Progenitor cell of endocrine pancreas (in vitro differentiated cells): ENCODE data around the gene PMEL. TPM values are rescaled to one million over a fixed set of nuclear protein-coding genes. Genes with fewer than 3 reads are reported as not detected.

Experiments used
- DNase-seq: peaks from one replicate; pipeline ENCODE4 v3.0.0; 2021; ENCODE audit warnings: low spot score; ENCODE audit not compliant: unreplicated experiment
- H3K27ac Mint-ChIP-seq: 2 replicates; pipeline ENCODE4 v1.8.0; 2021; ENCODE audit warnings: mild to moderate bottlenecking, moderate library complexity, mixed read lengths
- H3K27me3 Mint-ChIP-seq: 2 replicates; pipeline ENCODE4 v1.8.0; 2021; ENCODE audit warnings: mixed read lengths
- H3K36me3 Mint-ChIP-seq: 2 replicates; pipeline ENCODE4 v1.8.0; 2022; ENCODE audit warnings: mixed read lengths; ENCODE audit not compliant: insufficient read depth
- H3K4me1 Mint-ChIP-seq: 2 replicates; pipeline ENCODE4 v1.8.0; 2021; ENCODE audit warnings: low read depth, mixed read lengths
- H3K4me3 Mint-ChIP-seq: 2 replicates; pipeline ENCODE4 v1.8.0; 2021; ENCODE audit warnings: low read depth, mild to moderate bottlenecking, moderate library complexity, mixed read lengths
- H3K9me3 Mint-ChIP-seq: 2 replicates; pipeline ENCODE4 v1.8.0; 2021; ENCODE audit warnings: low read depth, mixed read lengths
- total RNA-seq: library from RNA; stranded (reverse); gene quantifications from 2 replicates; pipeline ENCODE4 v1.2.1, GENCODE V29; 2021
- TF ChIP-seq, protein P1 (sequence below): fragments of 200-600 bp; sonication (generic); IDR thresholded peaks from one replicate; pipeline ENCODE4 v1.5.0; 2021; ENCODE audit warnings: antibody characterized with exemption, mild to moderate bottlenecking; ENCODE audit not compliant: unreplicated experiment

The PMEL gene
- total RNA-seq, 1 donor from 2014 or later: 3.7 TPM

DNA sequence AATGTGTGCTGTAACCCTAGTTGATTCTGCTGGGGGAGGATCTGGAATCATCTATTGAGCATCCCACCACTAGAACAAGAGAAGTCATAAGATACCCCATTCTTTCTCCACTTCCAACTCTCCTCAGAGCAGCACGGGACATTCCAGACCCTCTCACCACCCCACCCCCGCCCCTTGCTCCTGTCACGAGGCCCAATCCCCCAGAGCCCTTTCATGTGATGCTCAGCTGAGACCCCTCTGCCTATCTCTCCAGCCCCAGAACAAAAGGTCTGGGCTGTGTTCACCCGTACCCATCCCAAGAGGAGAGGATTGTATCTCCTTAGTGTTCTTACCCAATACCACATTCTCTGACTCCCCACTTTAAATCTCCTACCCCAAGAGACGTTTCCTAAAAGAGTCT lies 602 bp downstream of the PMEL start:
- H3K9me3 Mint-ChIP-seq: no peaks in the 10 kb centered on the region
- H3K27ac Mint-ChIP-seq: no peak overlapping the region
- peak overlapping the region; percentile 97 for H3K4me3 Mint-ChIP-seq
- no peak for DNase-seq
- peaks cover 1% of the 10 kb centered on the region for H3K36me3 Mint-ChIP-seq
- H3K27me3 Mint-ChIP-seq: no peaks in the 10 kb centered on the region
- TF ChIP-seq, protein P1, sequence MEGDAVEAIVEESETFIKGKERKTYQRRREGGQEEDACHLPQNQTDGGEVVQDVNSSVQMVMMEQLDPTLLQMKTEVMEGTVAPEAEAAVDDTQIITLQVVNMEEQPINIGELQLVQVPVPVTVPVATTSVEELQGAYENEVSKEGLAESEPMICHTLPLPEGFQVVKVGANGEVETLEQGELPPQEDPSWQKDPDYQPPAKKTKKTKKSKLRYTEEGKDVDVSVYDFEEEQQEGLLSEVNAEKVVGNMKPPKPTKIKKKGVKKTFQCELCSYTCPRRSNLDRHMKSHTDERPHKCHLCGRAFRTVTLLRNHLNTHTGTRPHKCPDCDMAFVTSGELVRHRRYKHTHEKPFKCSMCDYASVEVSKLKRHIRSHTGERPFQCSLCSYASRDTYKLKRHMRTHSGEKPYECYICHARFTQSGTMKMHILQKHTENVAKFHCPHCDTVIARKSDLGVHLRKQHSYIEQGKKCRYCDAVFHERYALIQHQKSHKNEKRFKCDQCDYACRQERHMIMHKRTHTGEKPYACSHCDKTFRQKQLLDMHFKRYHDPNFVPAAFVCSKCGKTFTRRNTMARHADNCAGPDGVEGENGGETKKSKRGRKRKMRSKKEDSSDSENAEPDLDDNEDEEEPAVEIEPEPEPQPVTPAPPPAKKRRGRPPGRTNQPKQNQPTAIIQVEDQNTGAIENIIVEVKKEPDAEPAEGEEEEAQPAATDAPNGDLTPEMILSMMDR: no peak
- peaks cover 30% of the 10 kb centered on the region for H3K4me1 Mint-ChIP-seq

DNA sequence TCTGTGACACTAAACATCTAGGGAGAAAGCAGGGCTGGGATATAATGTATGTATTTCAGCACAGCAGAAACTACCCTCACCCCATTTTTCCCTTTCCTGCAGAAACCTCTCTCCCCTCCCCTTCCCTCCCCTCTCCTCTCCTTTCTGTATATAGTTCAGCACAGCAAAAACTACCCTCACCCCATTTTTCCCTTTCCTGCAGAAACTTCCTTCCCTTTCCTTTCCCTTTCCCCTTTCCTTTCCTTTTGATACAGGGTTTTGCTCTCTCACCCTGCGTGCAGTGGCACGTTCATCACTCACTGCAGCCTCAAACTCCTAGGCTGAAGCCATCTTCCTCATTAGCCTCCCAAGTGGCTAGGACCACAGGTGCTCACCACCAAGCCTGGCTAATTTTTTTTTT lies 2.1 kb downstream of the PMEL start:
- Mint-ChIP-seq H3K27me3 (no peaks in the 10 kb centered on the region), H3K27ac (no peak overlapping the region), H3K4me3 (no peak overlapping the region), H3K4me1 (peaks cover 30% of the 10 kb centered on the region), H3K36me3 (no peaks in the 10 kb centered on the region), H3K9me3 (no peaks in the 10 kb centered on the region)
- no peak for DNase-seq
- TF ChIP-seq, protein P1: no peak

DNA sequence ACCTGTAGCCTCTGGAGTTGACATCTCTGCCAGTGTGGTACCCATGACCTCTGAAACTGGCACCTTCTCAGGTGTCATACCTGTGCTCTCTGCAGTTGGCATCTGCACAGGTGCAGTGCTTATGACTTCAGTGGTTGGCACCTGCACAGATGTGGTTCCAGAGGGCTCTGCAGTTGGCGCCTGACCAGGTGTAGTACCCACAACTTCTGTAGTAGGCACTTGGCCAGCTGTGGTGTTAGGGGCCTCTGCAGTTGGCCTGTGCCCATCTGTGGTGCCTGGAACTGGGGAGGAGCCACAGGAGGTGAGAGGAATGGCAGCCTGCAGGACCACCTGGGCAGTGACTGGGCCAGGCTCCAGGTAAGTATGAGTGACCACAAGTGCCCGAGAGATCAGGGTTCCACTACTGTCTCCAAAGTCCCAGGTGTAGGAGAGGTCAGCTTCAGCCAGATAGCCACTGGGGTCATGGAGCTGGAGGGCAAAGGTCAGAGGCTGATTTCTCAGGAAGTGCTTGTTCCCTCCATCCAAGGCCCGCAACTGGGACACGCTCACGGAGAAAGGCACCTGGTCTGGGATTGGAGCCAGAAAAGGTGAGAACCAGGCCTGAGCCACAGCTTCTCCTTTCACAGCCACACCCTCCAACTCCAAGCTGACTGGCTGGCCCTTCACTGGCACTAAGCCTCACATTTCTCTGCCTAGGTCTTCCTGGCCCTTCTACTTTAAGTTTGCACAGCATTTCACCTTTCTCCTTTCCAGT lies 8.6 kb downstream of the PMEL start:
- H3K9me3 Mint-ChIP-seq: no peaks in the 10 kb centered on the region
- no peak overlapping the region for H3K27ac Mint-ChIP-seq
- H3K4me3 Mint-ChIP-seq: no peak overlapping the region
- H3K4me1 Mint-ChIP-seq: peaks cover 3% of the 10 kb centered on the region
- TF ChIP-seq, protein P1: no peak
- no peak for DNase-seq
- H3K27me3 Mint-ChIP-seq: peaks cover 3% of the 10 kb centered on the region
- H3K36me3 Mint-ChIP-seq: no peaks in the 10 kb centered on the region

DNA sequence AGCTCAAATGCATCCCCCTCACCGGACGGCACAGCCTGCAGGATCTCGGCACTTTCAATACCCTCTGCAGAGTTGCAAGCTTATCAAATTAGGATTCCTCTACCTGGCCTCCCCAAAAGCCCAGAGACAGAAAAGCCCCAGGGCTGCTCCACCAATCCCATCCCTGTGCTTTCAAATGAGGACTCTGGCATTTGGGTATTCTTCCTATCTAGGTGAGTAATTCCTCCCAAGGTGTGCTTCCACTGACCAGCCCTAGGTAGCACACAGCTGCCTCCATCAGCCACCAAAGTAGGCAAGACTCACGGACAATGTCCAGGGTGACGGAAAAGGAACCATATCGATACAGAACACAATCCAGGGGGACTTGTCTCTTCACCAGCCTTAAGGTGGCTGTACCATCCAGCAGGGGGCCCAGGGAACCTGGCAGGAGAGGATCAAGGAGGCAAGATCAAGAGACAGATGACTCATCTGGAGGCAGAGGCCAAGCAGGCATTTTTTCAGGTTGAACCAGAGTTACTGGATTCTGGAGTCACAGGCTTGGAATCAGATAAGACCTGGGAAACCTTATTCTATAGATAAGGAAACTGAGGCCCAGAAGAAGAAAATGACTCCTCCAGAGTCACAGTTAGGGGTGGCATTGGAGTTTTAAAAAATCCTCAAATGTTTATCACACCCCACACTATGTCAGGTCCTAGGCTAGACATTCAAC lies 9.9 kb downstream of the PMEL start:
- no peak for DNase-seq
- H3K4me1 Mint-ChIP-seq: peaks cover 3% of the 10 kb centered on the region
- H3K4me3 Mint-ChIP-seq: no peak overlapping the region
- peaks cover 3% of the 10 kb centered on the region for H3K27me3 Mint-ChIP-seq
- H3K27ac Mint-ChIP-seq: no peak overlapping the region
- H3K36me3 Mint-ChIP-seq: no peaks in the 10 kb centered on the region
- TF ChIP-seq, protein P1: peak; percentile 41
- H3K9me3 Mint-ChIP-seq: no peaks in the 10 kb centered on the region

DNA sequence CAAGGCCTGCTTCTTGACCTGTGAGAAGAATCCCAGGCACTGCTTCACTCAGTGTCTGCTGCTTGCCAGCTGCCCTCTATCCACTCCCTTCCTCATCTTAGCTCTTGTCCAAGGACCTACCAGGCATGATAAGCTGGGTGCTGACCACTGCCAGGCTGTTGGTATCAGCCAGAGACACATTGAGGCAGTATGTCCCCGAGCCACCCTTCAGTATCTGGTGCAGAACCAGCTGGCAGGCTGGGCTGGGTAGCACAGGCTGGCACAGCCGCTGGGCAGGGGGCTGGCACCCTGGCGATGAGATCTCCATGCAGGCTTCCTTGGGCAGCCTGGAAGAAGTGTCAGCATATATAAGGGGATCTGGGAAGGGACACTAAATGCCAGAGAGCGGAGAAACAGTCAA lies 10.5 kb downstream of the PMEL start:
- Mint-ChIP-seq H3K27ac (no peak overlapping the region), H3K4me3 (no peak overlapping the region), H3K36me3 (no peaks in the 10 kb centered on the region), H3K27me3 (peaks cover 3% of the 10 kb centered on the region), H3K4me1 (peaks cover 3% of the 10 kb centered on the region), H3K9me3 (no peaks in the 10 kb centered on the region)
- DNase-seq: no peak
- TF ChIP-seq, protein P1: no peak
